HepG2 (cell line): Measurements from ENCODE around the gene PLK5. TPM values are rescaled to one million over a fixed set of nuclear protein-coding genes. Genes with fewer than 3 reads are reported as not detected.

Experiments used
- ATAC-seq: fragments of 200-7000 bp; cut with Tn5 transposase; 3 replicates; pipeline ENCODE4 v1.9.1; 2020; ENCODE audit warnings: mild to moderate bottlenecking, moderate library complexity
- BruUV-seq: library from RNA; stranded (reverse); fragments of 400-500 nt; replicated peaks from 2 replicates; lab custom pipeline; 2021; lab: Mats Ljungman, UMichigan
- CTCF ChIA-PET: fragments of 300-600 bp; formaldehyde crosslinking; extraction: SDS; loops from one replicate; lab custom pipeline; 2021; ENCODE audit warnings: low total read pairs, inconsistent platforms, low intra/inter-chr PET ratio; lab: Yijun Ruan, JAX
- POLR2A ChIA-PET: fragments of 350-600 bp; sonication (Branson Sonifier 250); formaldehyde crosslinking; loops from one replicate; lab custom pipeline; 2020; ENCODE audit warnings: antibody characterized with exemption, inconsistent platforms; lab: Yijun Ruan, JAX
- DNase-seq: peaks from one replicate; pipeline ENCODE4 v3.0.0-alpha.2; 2015; ENCODE audit warnings: low spot score
- FAIRE-seq: peaks from 3 replicates; lab custom pipeline; 2011; peaks lifted over from hg19 to GRCh38; lab: Jason Lieb, UNC
- H2AFZ ChIP-seq: one replicate; pipeline ENCODE4 v1.6.1; 2011; ENCODE audit warnings: low read length, inconsistent platforms
- H3K27ac ChIP-seq: fragments of 300-600 bp; 3 replicates; pipeline ENCODE4 v1.8.0; 2011; ENCODE audit warnings: mixed run types, mild to moderate bottlenecking, mixed read lengths, low read length, inconsistent platforms; ENCODE audit not compliant: insufficient read depth; ENCODE audit errors: extremely low read length
- H3K27me3 ChIP-seq, 2 experiments: fragments of 200-600 bp in 1 of 2; 2 replicates in 1 of 2; 3 replicates in 1 of 2; pipeline versions ENCODE4 v1.6.0 to v1.8.0; 2011; ENCODE audit warnings: low read length in 2 of 2, mild to moderate bottlenecking in 2 of 2, moderate library complexity in 2 of 2, inconsistent platforms in 1 of 2; ENCODE audit not compliant: insufficient read depth in 2 of 2, control insufficient read depth in 1 of 2
- H3K36me3 ChIP-seq, 2 experiments: fragments of 200-600 bp in 1 of 2; replicated peaks in 1 of 2; 2 replicates in 1 of 2; 3 replicates in 1 of 2; pipeline versions ENCODE4 v1.5.1 to v1.8.0; 2011; ENCODE audit warnings: low read length in 2 of 2, inconsistent platforms in 1 of 2; ENCODE audit not compliant: insufficient read depth in 2 of 2, control insufficient read depth in 1 of 2
- H3K4me1 ChIP-seq: 2 replicates; pipeline ENCODE4 v1.5.1; 2012; ENCODE audit warnings: low read length, inconsistent platforms; ENCODE audit not compliant: insufficient read depth
- H3K4me2 ChIP-seq: 2 replicates; pipeline ENCODE4 v1.6.0; 2011; ENCODE audit warnings: low read depth, low read length, inconsistent platforms
- H3K4me3 ChIP-seq, 3 experiments: fragments of 200-600 bp in 1 of 3; sonication (generic), shearing (Covaris generic) in 1 of 3; replicated peaks in 1 of 3; 2 replicates each; pipeline ENCODE4 v1.5.1; 2011 to 2016; ENCODE audit warnings: low read length in 3 of 3, inconsistent platforms in 2 of 3, low read depth in 2 of 3, mild to moderate bottlenecking in 2 of 3, control low read depth in 1 of 3, mixed read lengths in 1 of 3; ENCODE audit not compliant: insufficient read depth in 1 of 3
- H3K79me2 ChIP-seq: one replicate; pipeline ENCODE4 v1.6.1; 2011; ENCODE audit warnings: low read length, inconsistent platforms; ENCODE audit not compliant: insufficient read depth
- H3K9ac ChIP-seq: 2 replicates; pipeline ENCODE4 v1.6.0; 2011; ENCODE audit warnings: mild to moderate bottlenecking, low read depth, low read length, inconsistent platforms; ENCODE audit not compliant: insufficient read depth
- H3K9me3 ChIP-seq: 2 replicates; pipeline ENCODE4 v1.5.1; 2012; ENCODE audit warnings: mild to moderate bottlenecking, low read length
- H4K20me1 ChIP-seq: 2 replicates; pipeline ENCODE4 v1.6.0; 2011; ENCODE audit warnings: inconsistent platforms, mild to moderate bottlenecking, low read length, moderate library complexity; ENCODE audit not compliant: insufficient read depth
- CAMTA2 ChIP-seq: sonication (generic); formaldehyde crosslinking; IDR thresholded peaks from 2 replicates; pipeline ENCODE4 v1.4.0; 2020; ENCODE audit warnings: mild to moderate bottlenecking, missing genetic modification reagents, borderline replicate concordance
- EEA1 ChIP-seq: sonication (generic); formaldehyde crosslinking; IDR thresholded peaks from 2 replicates; pipeline ENCODE4 v1.5.1; 2020; ENCODE audit warnings: mild to moderate bottlenecking, missing genetic modification reagents, borderline replicate concordance
- HDAC1 ChIP-seq: sonication (generic); formaldehyde crosslinking; IDR thresholded peaks from 2 replicates; pipeline ENCODE4 v1.5.1; 2020; ENCODE audit warnings: mild to moderate bottlenecking, missing genetic modification reagents
- HES4 ChIP-seq: sonication (generic); formaldehyde crosslinking; IDR thresholded peaks from 2 replicates; pipeline ENCODE4 v1.9.0; 2021; ENCODE audit warnings: mild to moderate bottlenecking, missing genetic modification reagents, borderline replicate concordance
- MED8 ChIP-seq: sonication (generic); formaldehyde crosslinking; IDR thresholded peaks from 2 replicates; pipeline ENCODE4 v1.8.1; 2023; ENCODE audit warnings: mild to moderate bottlenecking, missing genetic modification reagents; ENCODE audit not compliant: insufficient replicate concordance
- MLXIP ChIP-seq: sonication (generic); formaldehyde crosslinking; IDR thresholded peaks from 2 replicates; pipeline ENCODE4 v1.9.0; 2021; ENCODE audit warnings: missing genetic modification reagents, borderline replicate concordance
- NFE2 ChIP-seq: sonication (generic); formaldehyde crosslinking; IDR thresholded peaks from 2 replicates; pipeline ENCODE4 v1.4.0; 2020; ENCODE audit warnings: missing genetic modification reagents
- SCMH1 ChIP-seq: sonication (generic); formaldehyde crosslinking; IDR thresholded peaks from 2 replicates; pipeline ENCODE4 v1.9.0; 2021; ENCODE audit warnings: missing genetic modification reagents, mild to moderate bottlenecking, borderline replicate concordance
- ZBTB7B ChIP-seq: sonication (generic); formaldehyde crosslinking; IDR thresholded peaks from 2 replicates; pipeline ENCODE4 v1.4.0; 2020; ENCODE audit warnings: missing genetic modification reagents
- ZNF264 ChIP-seq: sonication (generic); formaldehyde crosslinking; IDR thresholded peaks from 2 replicates; pipeline ENCODE4 v1.4.0; 2020; ENCODE audit warnings: missing genetic modification reagents
- ZNF317 ChIP-seq: sonication (generic); formaldehyde crosslinking; IDR thresholded peaks from 2 replicates; pipeline ENCODE4 v1.5.0; 2020; ENCODE audit warnings: mild to moderate bottlenecking, missing genetic modification reagents
- ZNF501 ChIP-seq: sonication (generic); formaldehyde crosslinking; IDR thresholded peaks from 2 replicates; pipeline ENCODE4 v1.5.1; 2020; ENCODE audit warnings: mild to moderate bottlenecking, moderate library complexity, missing genetic modification reagents
- ZNF782 ChIP-seq: sonication (generic); formaldehyde crosslinking; IDR thresholded peaks from 2 replicates; pipeline ENCODE4 v1.4.0; 2020; ENCODE audit warnings: missing genetic modification reagents, mild to moderate bottlenecking, borderline replicate concordance
- ZNF891 ChIP-seq: sonication (generic); formaldehyde crosslinking; IDR thresholded peaks from 2 replicates; pipeline ENCODE4 v1.5.0; 2020; ENCODE audit warnings: mild to moderate bottlenecking, missing genetic modification reagents
- WGBS: methylation state at CpG from one replicate; pipeline ENCODE4 v1.1.6; 2017; ENCODE audit warnings: low lambda C conversion rate; 5-methylcytosine and 5-hydroxymethylcytosine counted together
- in situ Hi-C: cut with HindIII; loops from 2 replicates; pipeline ENCODE4 v1.10.0; 2017; ENCODE audit warnings: low pct_unique_long_range_greater_than_20kb; ENCODE audit not compliant: extremely low pct_ligation_motif_present
- intact Hi-C: fragments of 100-400 bp; cut with micrococcal nuclease; formaldehyde crosslinking; loops from one replicate; pipeline ENCODE4 v1.10.0; 2022; ENCODE audit not compliant: unreplicated experiment
- polyA plus RNA-seq, 8 experiments: library from polyadenylated mRNA; depleted of rRNA in 3 of 8; stranded (reverse) in 7 of 8; unstranded in 1 of 8; fragments of >200 nt; fragmentation: Illumina TruSeq in 4 of 8; extraction: Trizol in 4 of 8; gene quantifications; 2 replicates each; pipeline versions ENCODE4 v1.2.1 to v1.2.3, GENCODE V29; 2011 to 2016; ENCODE audit warnings: low read depth in 4 of 8, missing spikeins in 1 of 8, mixed read lengths in 1 of 8; ENCODE audit not compliant: insufficient read depth in 1 of 8
- total RNA-seq, 5 experiments: library from RNA; depleted of rRNA; stranded (reverse); fragments of >200 nt; fragmentation: Illumina TruSeq; extraction: Trizol; gene quantifications; 2 replicates each; pipeline ENCODE4 v1.2.3, GENCODE V29; 2016; ENCODE audit warnings: low read depth in 1 of 5

Gene PLK5
- total and polyA plus RNA-seq, 2 of the 13 experiments (the other 11 are each of a cell fraction or from before 2014, with no cell fraction given): not detected

GRCh38 chr19:1488282-1488601 lies 35.6 kb upstream of the PLK5 start:
- WGBS: 72% methylated on average over 8 of the region's 11 CpGs
- no peak for FAIRE-seq
- no peak for DNase-seq
- intact Hi-C loops: no loop called here
- Histone ChIP-seq H3K27ac (no peak overlapping the region), H3K9ac (no peak overlapping the region), H4K20me1 (no peaks in the 10 kb centered on the region), H3K4me1 (peaks cover 26% of the 10 kb centered on the region), H3K79me2 (peaks cover 6% of the 10 kb centered on the region), H3K4me2 (no peak overlapping the region), H3K27me3 (no peaks in the 10 kb centered on the region), H2AFZ (no peak overlapping the region), H3K36me3 (no peaks in the 10 kb centered on the region), H3K4me3 (no peak overlapping the region), H3K9me3 (no peaks in the 10 kb centered on the region)
- in situ Hi-C loops: no loop called here
- no peak for ATAC-seq
- POLR2A ChIA-PET: interaction anchor here (0.5 kb wide), 1 partner anchor 303 kb away, joined by 4 read pairs; no protein-coding TSS in a partner anchor
- BruUV-seq: no TSS peak
- CTCF ChIA-PET: no interaction called here
- no peak for TF ChIP-seq NFE2
- TF ChIP-seq SCMH1: no peak

GRCh38 chr19:1489463-1490310 lies 34.2 kb upstream of the PLK5 start:
- in situ Hi-C loops (no loop called here), intact Hi-C loops (no loop called here)
- ChIA-PET CTCF (no interaction called here), POLR2A (interaction anchor here (1.6 to 2.8 kb wide), 2 partner anchors 13 to 19 kb away, joined by 16 to 19 read pairs; no protein-coding TSS in a partner anchor)
- Histone ChIP-seq H3K4me1 (peaks cover 41% of the 10 kb centered on the region), H4K20me1 (no peaks in the 10 kb centered on the region), H3K27ac (peak overlapping the region; percentile 67), H3K9ac (peak overlapping the region; percentile 77), H3K4me2 (peak overlapping the region; percentile 91), H2AFZ (no peak overlapping the region), H3K9me3 (no peaks in the 10 kb centered on the region), H3K36me3 (no peaks in the 10 kb centered on the region), H3K27me3 (no peaks in the 10 kb centered on the region), H3K79me2 (peaks cover 6% of the 10 kb centered on the region), H3K4me3 (peak overlapping the region; percentile 55 to 79 (median 72))
- DNase-seq (no peak), ATAC-seq (no peak), FAIRE-seq (no peak)
- no TSS peak for BruUV-seq
- WGBS: 54% methylated on average over 12 of the region's 37 CpGs
- TF ChIP-seq ZNF891 (CRISPR knock-in tag) (peak; percentile 60; the same call in 1 of the 2 replicates), ZNF782 (CRISPR knock-in tag) (0 out of 2 replicates have a peak, but pooled peaks have one; percentile 42), ZBTB7B (CRISPR knock-in tag) (peak; percentile 86), ZNF264 (CRISPR knock-in tag) (0 out of 2 replicates have a peak, but pooled peaks have one; percentile 35), CAMTA2 (CRISPR knock-in tag) (no peak), EEA1 (CRISPR knock-in tag) (0 out of 2 replicates have a peak, but pooled peaks have one; percentile 77), ZNF501 (CRISPR knock-in tag) (peak; percentile 80), HDAC1 (CRISPR knock-in tag) (0 out of 2 replicates have a peak, but pooled peaks have one; percentile 26), ZNF317 (0 out of 2 replicates have a peak, but pooled peaks have one; percentile 32), MED8 (CRISPR knock-in tag) (peak; percentile 21), HES4 (CRISPR knock-in tag) (no peak), MLXIP (CRISPR knock-in tag) (no peak)
